ENCODE data around the gene MRGPRE.
"Not testable (repeated sequence)": the region's sequence is repeated elsewhere in the genome, so short reads cannot be mapped to it uniquely, and the experiment has no call there.

Gene MRGPRE

GRCh38 chr11:3231851-3232744 lies at the start of gene MRGPRE:
Gene MRGPRE, minus strand, starts transcription at chr11:3232417. Its CDS starts 3,618 bp downstream, at chr11:3228799.
- DNase-seq (ENCODE audit: low spot score): no peak
- no peak for TF ChIP-seq CTCF (IDR thresholded peaks at IDR 0.05; ENCODE audit: extremely low read depth, missing control alignments)

- not testable (repeated sequence) for DNase-seq (ENCODE audit: low spot score)
Measured at GRCh38 chr11:3281146-3281545, 48.9 kb upstream of the MRGPRE start.

- DNase-seq (ENCODE audit: low spot score): not testable (repeated sequence)
Measured at GRCh38 chr11:3280662-3281061, 48.4 kb upstream of the MRGPRE start.

GRCh38 chr11:3278922-3279321 lies 46.7 kb upstream of the MRGPRE start:
- not testable (repeated sequence) for DNase-seq (ENCODE audit: low spot score)

- not testable (repeated sequence) for DNase-seq (ENCODE audit: low spot score)
Measured at GRCh38 chr11:3273629-3274028, 41.4 kb upstream of the MRGPRE start.

- not testable (repeated sequence) for DNase-seq (ENCODE audit: low spot score)
Measured at GRCh38 chr11:3262548-3262947, 30.3 kb upstream of the MRGPRE start.

- not testable (repeated sequence) for DNase-seq (ENCODE audit: low spot score)
Measured at GRCh38 chr11:3261831-3262230, 29.6 kb upstream of the MRGPRE start.

- DNase-seq (ENCODE audit: low spot score): not testable (repeated sequence)
Measured at GRCh38 chr11:3257509-3257908, 25.3 kb upstream of the MRGPRE start.

- DNase-seq (ENCODE audit: low spot score): not testable (repeated sequence)
Measured at GRCh38 chr11:3255241-3255640, 23.0 kb upstream of the MRGPRE start.

GRCh38 chr11:3254773-3255172 lies 22.6 kb upstream of the MRGPRE start:
- not testable (repeated sequence) for DNase-seq (ENCODE audit: low spot score)

GRCh38 chr11:3245071-3245470 lies 12.9 kb upstream of the MRGPRE start:
- TF ChIP-seq CTCF (IDR thresholded peaks at IDR 0.05; ENCODE audit: extremely low read depth, missing control alignments): no peak
- DNase-seq (ENCODE audit: low spot score): no peak

GRCh38 chr11:3243880-3244279 lies 11.7 kb upstream of the MRGPRE start:
- no peak for TF ChIP-seq CTCF (IDR thresholded peaks at IDR 0.05; ENCODE audit: extremely low read depth, missing control alignments)
- no peak for DNase-seq (ENCODE audit: low spot score)

- no peak for TF ChIP-seq CTCF (IDR thresholded peaks at IDR 0.05; ENCODE audit: extremely low read depth, missing control alignments)
- no peak for DNase-seq (ENCODE audit: low spot score)
Measured at GRCh38 chr11:3237119-3237518, 4.9 kb upstream of the MRGPRE start.

Data from GM20000 (cell line).